ENCODE results near the gene ARNT2.
"Not testable (repeated sequence)": the region's sequence is repeated elsewhere in the genome, so short reads cannot be mapped to it uniquely, and the experiment has no call there.

Gene ARNT2

GRCh38 chr15:80618685-80619400 is 214.7 kb downstream of the ARNT2 start:
- DNase-seq (ENCODE audit: low read depth), result no peak

DNA sequence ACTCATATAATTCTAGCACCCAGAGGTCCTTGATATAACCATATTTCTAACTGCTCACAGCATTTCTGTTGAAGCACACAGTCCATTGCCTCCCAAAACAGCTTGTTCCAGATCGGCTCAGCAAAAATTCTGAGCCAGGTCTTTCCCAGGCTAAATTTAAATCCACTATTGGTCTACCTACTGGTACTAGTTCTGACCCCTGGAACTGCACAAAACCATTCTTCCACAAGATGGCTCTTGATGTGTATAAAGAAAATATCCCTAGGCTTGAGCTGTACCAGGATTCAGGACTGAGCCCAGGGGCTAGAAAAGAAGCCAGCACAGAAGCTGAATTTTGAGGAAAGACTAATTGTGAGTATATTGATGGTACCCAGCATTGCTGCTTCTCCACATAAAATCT is 215.5 kb downstream of the ARNT2 start:
- no peak for DNase-seq (ENCODE audit: low read depth)

DNA sequence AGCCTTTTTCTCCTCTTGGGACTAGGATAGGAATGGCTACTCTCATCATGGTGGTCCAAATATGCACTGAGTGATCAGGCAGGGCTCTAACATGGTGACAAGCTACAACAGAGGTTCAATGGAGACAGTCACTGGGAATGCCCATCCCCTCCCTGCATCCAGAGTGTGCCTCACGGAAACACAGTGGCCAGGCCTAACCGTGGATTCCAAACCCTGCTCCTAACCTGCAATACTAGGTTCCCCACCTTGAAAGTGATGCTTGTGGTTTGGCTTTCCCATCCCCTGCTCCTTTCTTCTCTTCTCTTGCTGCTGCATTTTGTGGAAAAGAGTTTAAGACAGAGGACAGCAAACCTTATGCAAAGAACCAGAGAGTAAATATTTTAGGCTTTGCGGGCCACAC is 216.0 kb downstream of the ARNT2 start:
- no peak for DNase-seq (ENCODE audit: low read depth)

- DNase-seq (ENCODE audit: low read depth), result no peak
These were observed 216.7 kb downstream of the ARNT2 start for GRCh38 chr15:80620931-80621330.

DNA sequence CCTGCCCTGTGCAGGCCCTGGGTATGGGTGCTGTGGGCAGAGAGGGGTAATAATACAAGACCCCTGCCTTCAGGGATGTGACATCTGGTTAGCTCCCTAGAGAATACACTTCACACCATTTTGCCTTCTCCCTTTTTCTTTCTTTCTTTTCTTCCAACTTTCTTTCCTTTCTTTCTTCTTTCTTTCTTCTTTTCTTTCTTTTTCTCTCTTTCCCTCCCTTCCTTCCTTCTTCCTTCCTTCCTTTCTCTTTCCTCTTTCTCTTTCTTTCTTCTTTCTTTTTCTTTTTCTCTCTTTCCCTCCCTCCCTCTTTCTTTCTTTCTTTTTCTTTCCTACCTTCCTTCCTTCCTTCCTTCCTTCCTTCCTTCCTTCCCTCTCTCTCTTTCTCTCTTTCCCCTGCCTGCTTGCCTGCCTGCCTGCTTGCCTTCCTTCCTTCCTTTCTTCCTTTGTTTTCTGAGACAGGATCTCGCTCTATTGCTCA is 222.5 kb downstream of the ARNT2 start:
- DNase-seq (ENCODE audit: low read depth), result no peak

DNA sequence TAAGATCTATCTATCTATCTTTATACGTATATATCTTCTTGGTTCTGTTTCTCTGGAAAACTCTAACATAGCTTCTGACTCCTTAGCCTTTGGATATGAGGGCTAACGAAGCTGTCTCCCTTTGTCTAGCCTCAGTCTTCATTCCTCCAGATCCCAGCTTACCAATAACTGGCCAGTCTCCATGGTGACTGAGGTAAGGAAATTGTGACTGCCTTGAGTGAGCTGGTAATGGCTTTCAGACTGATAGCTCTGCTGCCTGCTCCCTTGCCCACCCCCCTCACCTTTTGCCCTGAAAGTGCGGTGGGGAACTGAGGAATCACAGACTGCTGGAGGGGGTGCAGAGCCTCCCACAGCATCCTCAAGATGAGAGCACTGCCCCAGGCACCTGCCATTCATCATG is 225.2 kb downstream of the ARNT2 start:
- no peak for DNase-seq (ENCODE audit: low read depth)

DNA sequence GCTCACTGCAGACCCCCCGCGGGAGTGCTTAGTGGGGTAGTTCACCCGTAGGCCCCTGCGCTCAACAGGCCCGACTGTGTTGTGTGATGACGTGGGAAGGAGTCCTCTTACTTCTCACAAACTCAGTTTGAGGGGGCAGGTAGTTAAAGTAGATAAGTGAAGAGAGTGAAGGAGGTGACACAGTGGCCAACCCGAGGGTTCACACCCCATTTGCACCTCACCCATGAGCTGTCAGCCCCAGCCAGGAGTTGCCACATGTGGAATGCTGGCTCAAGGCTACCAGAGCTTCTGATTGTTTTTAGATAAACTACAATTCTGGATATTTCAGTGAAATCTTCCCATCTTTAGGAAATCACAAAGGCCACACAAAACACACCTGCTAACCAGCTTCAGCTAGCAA is 226.8 kb downstream of the ARNT2 start:
- no peak for DNase-seq (ENCODE audit: low read depth)

- DNase-seq (ENCODE audit: low read depth), result no peak
These were observed 229.0 kb downstream of the ARNT2 start for GRCh38 chr15:80633221-80633620.

DNA sequence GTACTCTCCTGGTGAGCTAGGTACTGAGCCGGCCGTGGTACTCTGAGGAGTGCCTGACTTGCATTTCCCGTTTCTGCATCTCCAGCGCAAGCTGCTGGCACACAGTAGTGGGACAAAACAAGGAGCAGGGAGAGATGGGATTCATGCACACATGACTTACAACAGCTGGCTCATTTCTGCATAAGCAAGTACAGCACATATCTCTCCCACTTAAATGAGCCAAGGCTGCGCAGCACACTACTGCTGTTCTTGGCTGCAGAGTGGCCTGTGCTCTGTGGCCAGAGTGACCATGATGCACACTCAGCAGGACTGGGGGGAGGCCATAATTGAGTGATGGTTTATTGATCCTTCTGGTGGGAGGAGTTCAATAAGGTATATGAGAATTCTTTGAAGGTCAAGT is 231.8 kb downstream of the ARNT2 start:
- DNase-seq (ENCODE audit: low read depth), result no peak

- DNase-seq (ENCODE audit: low read depth), result no peak
These were observed 232.5 kb downstream of the ARNT2 start for GRCh38 chr15:80636675-80637074.

- no peak for DNase-seq (ENCODE audit: low read depth)
These were observed 233.6 kb downstream of the ARNT2 start for GRCh38 chr15:80637747-80638146.

GRCh38 chr15:80638553-80639167 is 234.5 kb downstream of the ARNT2 start:
- DNase-seq (ENCODE audit: low read depth), result no peak

- no peak for DNase-seq (ENCODE audit: low read depth)
These were observed 235.0 kb downstream of the ARNT2 start for GRCh38 chr15:80639168-80639555.

- no peak for DNase-seq (ENCODE audit: low read depth)
These were observed 236.4 kb downstream of the ARNT2 start for GRCh38 chr15:80640531-80641121.

DNA sequence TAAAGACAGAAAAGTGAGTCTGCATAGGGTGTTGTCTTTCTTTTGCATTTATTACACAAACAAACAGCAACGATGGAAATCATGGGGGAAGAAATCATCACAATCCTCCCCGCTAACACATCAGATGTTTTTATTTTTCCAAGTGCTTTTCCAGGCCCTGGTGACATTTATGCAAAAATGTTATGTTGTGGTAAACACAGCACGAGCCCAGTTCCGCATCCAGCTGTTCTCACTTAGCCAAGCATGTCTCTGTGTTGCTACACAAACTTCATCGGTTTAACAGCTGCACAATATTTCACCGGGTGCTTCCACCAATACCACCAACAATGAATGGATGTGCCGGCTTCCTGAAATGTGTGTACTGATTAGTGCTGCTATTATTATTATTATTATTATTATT is 237.2 kb downstream of the ARNT2 start:
- DNase-seq (ENCODE audit: low read depth), result no peak

DNA sequence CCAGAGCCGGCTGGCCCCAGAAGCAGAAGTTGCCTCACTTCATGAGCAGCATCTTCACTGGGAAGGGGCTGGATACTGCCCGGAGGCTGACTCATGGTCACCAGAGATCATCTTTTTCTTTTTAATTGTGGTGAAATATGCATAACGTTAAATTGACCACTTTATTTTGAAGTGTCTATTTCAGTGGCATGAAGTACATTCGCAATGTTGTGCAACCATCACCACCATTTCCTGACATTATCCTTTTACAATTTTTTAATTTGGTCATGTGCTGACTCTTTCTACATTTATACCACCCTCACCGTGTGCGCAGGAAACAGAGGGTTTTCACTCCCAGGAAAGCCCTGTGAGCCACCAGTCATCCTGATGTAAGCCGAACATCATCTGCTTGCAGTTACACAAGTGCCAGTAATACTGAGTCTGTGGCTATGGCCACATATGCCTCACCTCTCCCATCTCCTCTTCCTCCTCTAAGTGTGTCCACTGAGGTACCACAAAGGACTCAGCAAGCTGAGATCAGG is 239.3 kb downstream of the ARNT2 start:
- DNase-seq (ENCODE audit: low read depth), result no peak

DNA sequence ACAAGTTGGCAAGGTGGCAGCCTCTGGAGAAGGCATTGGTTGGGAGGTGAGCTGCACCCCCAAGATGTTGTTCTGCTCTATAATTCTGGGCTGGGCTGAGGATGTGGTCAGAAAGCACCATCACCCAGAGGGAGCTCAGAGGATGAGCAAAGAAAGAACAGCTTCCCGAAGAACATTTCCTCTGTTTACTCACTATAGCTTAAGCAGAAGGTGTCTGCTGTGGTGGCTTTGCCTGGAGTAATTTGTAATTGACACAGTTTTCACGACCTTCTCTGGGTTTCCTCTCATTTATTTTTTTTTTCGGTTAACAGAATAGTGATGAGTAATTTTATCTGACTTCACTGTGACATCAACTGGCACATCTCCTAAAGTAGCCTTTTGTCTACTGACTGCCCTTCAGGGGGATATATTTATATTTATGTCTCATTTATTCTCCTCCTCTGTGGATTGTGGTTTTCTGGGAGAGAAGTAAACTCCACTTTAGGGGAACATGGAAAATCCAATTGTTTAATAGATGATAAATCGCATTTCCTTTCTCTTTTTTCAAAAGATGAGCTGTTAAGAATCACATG is 241.4 kb downstream of the ARNT2 start:
- DNase-seq (ENCODE audit: low read depth), result no peak

DNA sequence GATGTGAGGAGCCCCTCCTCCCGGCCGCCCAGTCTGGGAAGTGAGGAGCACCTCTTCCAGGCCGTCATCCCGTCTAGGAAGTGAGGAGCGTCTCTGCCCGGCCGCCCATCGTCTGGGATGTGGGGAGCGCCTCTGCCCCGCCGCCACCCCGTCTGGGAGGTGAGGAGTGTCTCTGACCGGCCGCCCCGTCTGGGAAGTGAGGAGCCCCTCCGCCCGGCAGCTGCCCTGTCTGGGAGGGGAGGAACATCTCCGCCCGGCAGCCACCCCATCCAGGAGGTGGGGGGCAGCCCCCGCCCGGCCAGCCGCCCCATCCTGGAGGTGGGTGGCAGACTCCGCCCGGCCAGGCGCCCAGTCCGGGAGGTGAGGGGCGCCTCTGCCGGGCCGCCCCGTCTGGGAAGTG is 243.2 kb downstream of the ARNT2 start:
- DNase-seq (ENCODE audit: low read depth), result not testable (repeated sequence)
